SK-N-SH (cell line): Measurements from ENCODE around the gene MLST8. TPM values are rescaled to one million over a fixed set of nuclear protein-coding genes. Genes with fewer than 3 reads are reported as not detected.
A peak's percentile ranks its signal among the peaks of the same experiment; 100 is the strongest.

Experiments used
- CTCF ChIA-PET: fragments of 300-600, 350-600 bp; formaldehyde crosslinking; extraction: SDS; loops from one replicate; lab custom pipeline; 2021; lab: Yijun Ruan, JAX
- POLR2A ChIA-PET: fragments of 350-600 bp; sonication (Branson Sonifier 250); formaldehyde crosslinking; extraction: SDS; loops from one replicate; lab custom pipeline; 2020; ENCODE audit warnings: antibody characterized with exemption, inconsistent platforms; lab: Yijun Ruan, JAX
- DNase-seq: peaks from one replicate; pipeline ENCODE4 v3.0.0; 2012
- H2AFZ ChIP-seq: fragments of 200-600 bp; sonication (generic); 2 replicates; pipeline ENCODE4 v1.8.1; 2016; ENCODE audit warnings: antibody characterized with exemption, mild to moderate bottlenecking, low read depth
- H3F3A ChIP-seq: fragments of 200-600 bp; sonication (generic); replicated peaks from 2 replicates; pipeline ENCODE3; 2016; ENCODE audit warnings: antibody characterized with exemption, mild to moderate bottlenecking; ENCODE audit not compliant: insufficient read depth
- H3K27ac ChIP-seq, 2 experiments: fragments of 200-500 bp in 1 of 2; fragments of 200-600 bp in 1 of 2; sonication (Bioruptor generic) in 1 of 2; sonication (generic), shearing (Covaris generic) in 1 of 2; 2 replicates each; pipeline versions ENCODE4 v1.5.1 to v1.6.1; 2014 to 2016; ENCODE audit warnings: low read depth in 2 of 2, inconsistent platforms in 1 of 2, low read length in 1 of 2, mild to moderate bottlenecking in 1 of 2, mixed read lengths in 1 of 2
- H3K27me3 ChIP-seq: fragments of 200-600 bp; sonication (generic), shearing (Covaris generic); 2 replicates; pipeline ENCODE4 v1.6.1; 2016; ENCODE audit warnings: mixed run types; ENCODE audit not compliant: insufficient read depth
- H3K36me3 ChIP-seq, 2 experiments: fragments of 200-500 bp in 1 of 2; fragments of 200-600 bp in 1 of 2; sonication (Bioruptor generic) in 1 of 2; sonication (generic) in 1 of 2; replicated peaks in 1 of 2; 2 replicates each; pipeline versions ENCODE3 to v1.5.1; 2014 to 2016; ENCODE audit warnings: low read length in 1 of 2, mild to moderate bottlenecking in 1 of 2; ENCODE audit not compliant: insufficient read depth in 2 of 2, control insufficient read depth in 1 of 2
- H3K4me1 ChIP-seq, 2 experiments: fragments of 200-500 bp in 1 of 2; fragments of 200-600 bp in 1 of 2; sonication (Bioruptor generic) in 1 of 2; sonication (generic), shearing (Covaris generic) in 1 of 2; 2 replicates each; pipeline versions ENCODE4 v1.5.1 to v1.6.1; 2014 to 2016; ENCODE audit warnings: low read depth in 1 of 2, low read length in 1 of 2, mixed run types in 1 of 2; ENCODE audit not compliant: insufficient read depth in 2 of 2, control insufficient read depth in 1 of 2
- H3K4me2 ChIP-seq: fragments of 200-600 bp; sonication (generic), shearing (Covaris generic); 2 replicates; pipeline ENCODE4 v1.6.1; 2017; ENCODE audit warnings: mixed run types
- H3K4me3 ChIP-seq, 2 experiments: fragments of 200-500 bp in 1 of 2; fragments of 200-600 bp in 1 of 2; sonication (Bioruptor generic) in 1 of 2; sonication (generic), shearing (Covaris generic) in 1 of 2; 2 replicates each; pipeline versions ENCODE4 v1.5.1 to v1.8.1; 2014 to 2016; ENCODE audit warnings: low read depth in 2 of 2, inconsistent platforms in 1 of 2, low read length in 1 of 2, mild to moderate bottlenecking in 1 of 2, mixed read lengths in 1 of 2, moderate library complexity in 1 of 2
- H3K79me2 ChIP-seq: fragments of 200-600 bp; sonication (generic); 2 replicates; pipeline ENCODE4 v1.8.1; 2017; ENCODE audit warnings: mild to moderate bottlenecking; ENCODE audit not compliant: insufficient read depth
- H3K9ac ChIP-seq: fragments of 200-600 bp; sonication (generic); 2 replicates; pipeline ENCODE4 v1.6.1; 2017; ENCODE audit warnings: mixed run types
- H3K9me2 ChIP-seq: fragments of 200-600 bp; sonication (generic); 2 replicates; pipeline ENCODE4 v1.6.1; 2017; ENCODE audit warnings: mixed run types
- H3K9me3 ChIP-seq: fragments of 200-600 bp; sonication (generic); 2 replicates; pipeline ENCODE4 v1.6.1; 2017; ENCODE audit warnings: mixed run types, mild to moderate bottlenecking, moderate library complexity
- H4K20me1 ChIP-seq: fragments of 200-600 bp; sonication (generic); 2 replicates; pipeline ENCODE4 v1.6.1; 2017; ENCODE audit warnings: mild to moderate bottlenecking, mixed run types; ENCODE audit not compliant: insufficient read depth
- FOSL2 ChIP-seq: IDR thresholded peaks from 2 replicates; pipeline ENCODE4 v1.4.0; 2012; ENCODE audit warnings: low read depth, mild to moderate bottlenecking, moderate library complexity, borderline replicate concordance
- FOXJ3 ChIP-seq: sonication (generic); formaldehyde crosslinking; IDR thresholded peaks from 2 replicates; pipeline ENCODE4 v1.5.1; 2020; ENCODE audit warnings: mild to moderate bottlenecking, missing genetic modification reagents
- FOXM1 ChIP-seq: IDR thresholded peaks from 2 replicates; pipeline ENCODE4 v1.4.0; 2012; ENCODE audit warnings: low read depth, mild to moderate bottlenecking
- GABPA ChIP-seq: IDR thresholded peaks from 2 replicates; pipeline ENCODE4 v1.4.0; 2012; ENCODE audit warnings: low read depth, mild to moderate bottlenecking
- GATA2 ChIP-seq: sonication (generic); formaldehyde crosslinking; IDR thresholded peaks from 2 replicates; pipeline ENCODE4 v1.5.0; 2020; ENCODE audit warnings: mild to moderate bottlenecking, missing genetic modification reagents
- MXI1 ChIP-seq: IDR thresholded peaks from 2 replicates; pipeline ENCODE4 v1.6.1; 2012; ENCODE audit warnings: mild to moderate bottlenecking, low read depth, low read length, improper control_type of control experiment
- POLR2AphosphoS5 ChIP-seq: IDR thresholded peaks from 2 replicates; pipeline ENCODE4 v1.6.1; 2012; ENCODE audit warnings: low read depth, low read length
- TAF1 ChIP-seq: IDR thresholded peaks from 2 replicates; pipeline ENCODE4 v1.6.1; 2012; ENCODE audit warnings: low read depth, mild to moderate bottlenecking, low read length, moderate library complexity, borderline replicate concordance
- YY1 ChIP-seq: IDR thresholded peaks from 2 replicates; pipeline ENCODE4 v1.4.0; 2012; ENCODE audit warnings: low read depth, mild to moderate bottlenecking
- WGBS: methylation state at CpG from one replicate; pipeline ENCODE4 v1.1.6; 2017; ENCODE audit warnings: low lambda C conversion rate; 5-methylcytosine and 5-hydroxymethylcytosine counted together
- polyA plus RNA-seq, 3 experiments: library from polyadenylated mRNA; depleted of rRNA; stranded (reverse); fragments of >200 nt; gene quantifications; 2 replicates each; pipeline ENCODE4 v1.2.3, GENCODE V29; 2012
- TF ChIP-seq, protein P1 (sequence below): IDR thresholded peaks from 2 replicates; pipeline ENCODE4; 2012
- TF ChIP-seq, protein P2 (sequence below): IDR thresholded peaks from 2 replicates; pipeline ENCODE4 v1.6.1; 2012; ENCODE audit warnings: mild to moderate bottlenecking, low read depth, low read length, moderate library complexity
- TF ChIP-seq, protein P3 (sequence below): IDR thresholded peaks from 2 replicates; pipeline ENCODE4 v1.4.0; 2012; ENCODE audit warnings: low read depth, borderline replicate concordance

Gene MLST8
- polyA plus RNA-seq, 1 of the 3 experiments (the other 2 are of a cell fraction) = 85.4 TPM

DNA sequence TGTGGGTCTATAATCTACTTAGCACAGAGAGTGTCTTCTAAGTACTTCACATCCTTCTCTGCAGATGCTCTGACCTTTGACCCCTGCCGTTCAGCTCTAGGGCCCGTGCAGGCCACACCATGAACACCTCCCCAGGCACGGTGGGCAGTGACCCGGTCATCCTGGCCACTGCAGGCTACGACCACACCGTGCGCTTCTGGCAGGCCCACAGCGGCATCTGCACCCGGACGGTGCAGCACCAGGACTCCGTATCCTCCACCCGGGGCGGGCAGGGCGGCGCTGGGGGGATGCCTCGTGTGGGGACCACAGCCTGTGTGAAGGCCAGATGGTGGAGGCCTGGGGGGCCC is 686 bp downstream of the MLST8 start:
- DNase-seq = peak; percentile 75
- Histone ChIP-seq H3K4me1 (peaks cover 0 to 23% of the 10 kb centered on the region in 2 experiments; a peak in 2 of 4 replicates), H3K9me3 (no peaks in the 10 kb centered on the region), H3K4me2 (peak overlapping the region; percentile 85), H2AFZ (peak overlapping the region; percentile 98; the same call in 1 of the 2 replicates), H4K20me1 (no peaks in the 10 kb centered on the region), H3K9me2 (no peaks in the 10 kb centered on the region), H3K9ac (peak overlapping the region; percentile 94), H3F3A (peaks cover 6% of the 10 kb centered on the region), H3K4me3 (peak overlapping the region; percentile 75 to 76), H3K27me3 (no peaks in the 10 kb centered on the region), H3K36me3 (peaks cover 0 to 28% of the 10 kb centered on the region in 2 experiments), H3K79me2 (peaks cover 16% of the 10 kb centered on the region; the same call in 1 of the 2 replicates), H3K27ac (peak overlapping the region; percentile 84 to 97)
- ChIA-PET POLR2A (interaction anchor here (1.5 to 1.7 kb wide), 2 partner anchors 9 to 58 kb away, joined by 3 to 5 read pairs; partner anchors contain the start of gene RAB26), CTCF (interaction anchor here (0.9 to 4.9 kb wide), 4 partner anchors 11 to 1570 kb away, joined by 3 to 19 read pairs (median 4); partner anchors contain the start of genes ECI1 and METTL26)
- TF ChIP-seq MXI1 (no peak), YY1 (no peak), FOXM1 (no peak), GATA2 (no peak), GABPA (no peak), FOSL2 (no peak), FOXJ3 (CRISPR knock-in tag) (no peak), TAF1 (no peak), POLR2AphosphoS5 (no peak)
- TF ChIP-seq, protein P1, sequence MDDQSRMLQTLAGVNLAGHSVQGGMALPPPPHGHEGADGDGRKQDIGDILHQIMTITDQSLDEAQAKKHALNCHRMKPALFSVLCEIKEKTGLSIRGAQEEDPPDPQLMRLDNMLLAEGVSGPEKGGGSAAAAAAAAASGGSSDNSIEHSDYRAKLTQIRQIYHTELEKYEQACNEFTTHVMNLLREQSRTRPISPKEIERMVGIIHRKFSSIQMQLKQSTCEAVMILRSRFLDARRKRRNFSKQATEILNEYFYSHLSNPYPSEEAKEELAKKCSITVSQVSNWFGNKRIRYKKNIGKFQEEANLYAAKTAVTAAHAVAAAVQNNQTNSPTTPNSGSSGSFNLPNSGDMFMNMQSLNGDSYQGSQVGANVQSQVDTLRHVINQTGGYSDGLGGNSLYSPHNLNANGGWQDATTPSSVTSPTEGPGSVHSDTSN = no peak
- TF ChIP-seq, protein P2, sequence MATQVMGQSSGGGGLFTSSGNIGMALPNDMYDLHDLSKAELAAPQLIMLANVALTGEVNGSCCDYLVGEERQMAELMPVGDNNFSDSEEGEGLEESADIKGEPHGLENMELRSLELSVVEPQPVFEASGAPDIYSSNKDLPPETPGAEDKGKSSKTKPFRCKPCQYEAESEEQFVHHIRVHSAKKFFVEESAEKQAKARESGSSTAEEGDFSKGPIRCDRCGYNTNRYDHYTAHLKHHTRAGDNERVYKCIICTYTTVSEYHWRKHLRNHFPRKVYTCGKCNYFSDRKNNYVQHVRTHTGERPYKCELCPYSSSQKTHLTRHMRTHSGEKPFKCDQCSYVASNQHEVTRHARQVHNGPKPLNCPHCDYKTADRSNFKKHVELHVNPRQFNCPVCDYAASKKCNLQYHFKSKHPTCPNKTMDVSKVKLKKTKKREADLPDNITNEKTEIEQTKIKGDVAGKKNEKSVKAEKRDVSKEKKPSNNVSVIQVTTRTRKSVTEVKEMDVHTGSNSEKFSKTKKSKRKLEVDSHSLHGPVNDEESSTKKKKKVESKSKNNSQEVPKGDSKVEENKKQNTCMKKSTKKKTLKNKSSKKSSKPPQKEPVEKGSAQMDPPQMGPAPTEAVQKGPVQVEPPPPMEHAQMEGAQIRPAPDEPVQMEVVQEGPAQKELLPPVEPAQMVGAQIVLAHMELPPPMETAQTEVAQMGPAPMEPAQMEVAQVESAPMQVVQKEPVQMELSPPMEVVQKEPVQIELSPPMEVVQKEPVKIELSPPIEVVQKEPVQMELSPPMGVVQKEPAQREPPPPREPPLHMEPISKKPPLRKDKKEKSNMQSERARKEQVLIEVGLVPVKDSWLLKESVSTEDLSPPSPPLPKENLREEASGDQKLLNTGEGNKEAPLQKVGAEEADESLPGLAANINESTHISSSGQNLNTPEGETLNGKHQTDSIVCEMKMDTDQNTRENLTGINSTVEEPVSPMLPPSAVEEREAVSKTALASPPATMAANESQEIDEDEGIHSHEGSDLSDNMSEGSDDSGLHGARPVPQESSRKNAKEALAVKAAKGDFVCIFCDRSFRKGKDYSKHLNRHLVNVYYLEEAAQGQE = no peak
- TF ChIP-seq, protein P3, sequence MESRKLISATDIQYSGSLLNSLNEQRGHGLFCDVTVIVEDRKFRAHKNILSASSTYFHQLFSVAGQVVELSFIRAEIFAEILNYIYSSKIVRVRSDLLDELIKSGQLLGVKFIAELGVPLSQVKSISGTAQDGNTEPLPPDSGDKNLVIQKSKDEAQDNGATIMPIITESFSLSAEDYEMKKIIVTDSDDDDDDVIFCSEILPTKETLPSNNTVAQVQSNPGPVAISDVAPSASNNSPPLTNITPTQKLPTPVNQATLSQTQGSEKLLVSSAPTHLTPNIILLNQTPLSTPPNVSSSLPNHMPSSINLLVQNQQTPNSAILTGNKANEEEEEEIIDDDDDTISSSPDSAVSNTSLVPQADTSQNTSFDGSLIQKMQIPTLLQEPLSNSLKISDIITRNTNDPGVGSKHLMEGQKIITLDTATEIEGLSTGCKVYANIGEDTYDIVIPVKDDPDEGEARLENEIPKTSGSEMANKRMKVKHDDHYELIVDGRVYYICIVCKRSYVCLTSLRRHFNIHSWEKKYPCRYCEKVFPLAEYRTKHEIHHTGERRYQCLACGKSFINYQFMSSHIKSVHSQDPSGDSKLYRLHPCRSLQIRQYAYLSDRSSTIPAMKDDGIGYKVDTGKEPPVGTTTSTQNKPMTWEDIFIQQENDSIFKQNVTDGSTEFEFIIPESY = no peak
- 0% methylated on average over 7 of the region's 16 CpGs for WGBS
